Epithelial cell of proximal tubule (primary cell): ENCODE results near the gene NME9. TPM values are rescaled to one million over a fixed set of nuclear protein-coding genes. Genes with fewer than 3 reads are reported as not detected.

Experiments used
- DNase-seq: peaks from one replicate; pipeline ENCODE4 v3.0.0-alpha.2; 2011; ENCODE audit warnings: low read depth
- H3K4me3 ChIP-seq: 2 replicates; pipeline ENCODE4 v1.5.1; 2011; ENCODE audit warnings: low read depth, mild to moderate bottlenecking, low read length
- CTCF ChIP-seq: conservative IDR thresholded peaks from 2 replicates; pipeline ENCODE4 v1.5.1; 2012; ENCODE audit warnings: low read depth, mild to moderate bottlenecking, low read length
- total RNA-seq: library from RNA; depleted of rRNA; stranded (reverse); fragments of >200 nt; gene quantifications from 2 replicates; pipeline ENCODE4 v1.2.3, GENCODE V29; 2015

The NME9 gene
- total RNA-seq, 1 donor from 2014 or later: not detected

- no peak for DNase-seq
- no peak overlapping the region for H3K4me3 ChIP-seq
- TF ChIP-seq CTCF: no peak
Measured at GRCh38 chr3:138325990-138326389, 3.7 kb downstream of the NME9 start.

GRCh38 chr3:138323971-138324370 lies 5.7 kb downstream of the NME9 start:
- H3K4me3 ChIP-seq: no peak overlapping the region
- no peak for TF ChIP-seq CTCF
- no peak for DNase-seq

GRCh38 chr3:138317687-138318086 lies 12.0 kb downstream of the NME9 start:
- TF ChIP-seq CTCF: no peak
- no peak for DNase-seq
- H3K4me3 ChIP-seq: no peak overlapping the region

GRCh38 chr3:138314751-138315150 lies 14.9 kb downstream of the NME9 start:
- DNase-seq: no peak
- H3K4me3 ChIP-seq: no peak overlapping the region
- TF ChIP-seq CTCF: no peak

GRCh38 chr3:138310494-138310893 lies 19.2 kb downstream of the NME9 start:
- DNase-seq: no peak
- no peak overlapping the region for H3K4me3 ChIP-seq
- TF ChIP-seq CTCF: no peak

GRCh38 chr3:138308783-138309182 lies 20.9 kb downstream of the NME9 start:
- no peak for DNase-seq
- TF ChIP-seq CTCF: no peak
- no peak overlapping the region for H3K4me3 ChIP-seq

- no peak for TF ChIP-seq CTCF
- no peak overlapping the region for H3K4me3 ChIP-seq
- no peak for DNase-seq
Measured at GRCh38 chr3:138307899-138308298, 21.8 kb downstream of the NME9 start.
